ENCODE results near the gene KICS2.

GRCh38 chr12:64190140-64190539, 32.0 kb downstream of the KICS2 start:
- no peak for TF ChIP-seq EZH2 (optimal IDR thresholded peaks at IDR 0.05; ENCODE audit: low read depth, low read length)
- no peak for TF ChIP-seq CTCF (IDR thresholded peaks at IDR 0.05; ENCODE audit: low read length)
- no peak for TF ChIP-seq EZH2phosphoT487 (IDR thresholded peaks at IDR 0.05; ENCODE audit: low read length)
